GM12872 (cell line): ENCODE results near the gene KDM4B.

Source experiments
- CTCF ChIP-seq: IDR thresholded peaks from 3 replicates; pipeline ENCODE4 v1.5.1; 2011; ENCODE audit warnings: low read depth, mild to moderate bottlenecking, low read length, moderate library complexity; ENCODE audit not compliant: insufficient read depth

The KDM4B gene

GRCh38 chr19:5080030-5080654 lies 111.2 kb downstream of the KDM4B start:
- TF ChIP-seq CTCF = no peak

- no peak for TF ChIP-seq CTCF
Observed at GRCh38 chr19:5080809-5081208, 111.9 kb downstream of the KDM4B start.

- no peak for TF ChIP-seq CTCF
Observed at GRCh38 chr19:5081443-5082161, 112.7 kb downstream of the KDM4B start.

GRCh38 chr19:5083547-5083965 lies 114.6 kb downstream of the KDM4B start:
- no peak for TF ChIP-seq CTCF

GRCh38 chr19:5085566-5085965 lies 116.7 kb downstream of the KDM4B start:
- TF ChIP-seq CTCF = no peak

GRCh38 chr19:5086230-5086629 lies 117.3 kb downstream of the KDM4B start:
- TF ChIP-seq CTCF = no peak

GRCh38 chr19:5086725-5087439 lies 118.0 kb downstream of the KDM4B start:
- no peak for TF ChIP-seq CTCF
